HepG2 (cell line): ENCODE measurements around the gene SPA17. TPM values are rescaled to one million over a fixed set of nuclear protein-coding genes. Genes with fewer than 3 reads are reported as not detected.

ENCODE experiments used
- ATAC-seq: fragments of 200-7000 bp; cut with Tn5 transposase; 3 replicates; pipeline ENCODE4 v1.9.1; 2020; ENCODE audit warnings: mild to moderate bottlenecking, moderate library complexity
- BruUV-seq: library from RNA; stranded (reverse); fragments of 400-500 nt; replicated peaks from 2 replicates; lab custom pipeline; 2021; lab: Mats Ljungman, UMichigan
- CTCF ChIA-PET: fragments of 300-600 bp; formaldehyde crosslinking; extraction: SDS; loops from one replicate; lab custom pipeline; 2021; ENCODE audit warnings: low total read pairs, inconsistent platforms, low intra/inter-chr PET ratio; lab: Yijun Ruan, JAX
- POLR2A ChIA-PET: fragments of 350-600 bp; sonication (Branson Sonifier 250); formaldehyde crosslinking; loops from one replicate; lab custom pipeline; 2020; ENCODE audit warnings: antibody characterized with exemption, inconsistent platforms; lab: Yijun Ruan, JAX
- DNase-seq: peaks from one replicate; pipeline ENCODE4 v3.0.0-alpha.2; 2015; ENCODE audit warnings: low spot score
- FAIRE-seq: peaks from 3 replicates; lab custom pipeline; 2011; peaks lifted over from hg19 to GRCh38; lab: Jason Lieb, UNC
- H2AFZ ChIP-seq: one replicate; pipeline ENCODE4 v1.6.1; 2011; ENCODE audit warnings: low read length, inconsistent platforms
- H3K27ac ChIP-seq: fragments of 300-600 bp; 3 replicates; pipeline ENCODE4 v1.8.0; 2011; ENCODE audit warnings: mixed run types, mild to moderate bottlenecking, mixed read lengths, low read length, inconsistent platforms; ENCODE audit not compliant: insufficient read depth; ENCODE audit errors: extremely low read length
- H3K27me3 ChIP-seq, 2 experiments: fragments of 200-600 bp in 1 of 2; 2 replicates in 1 of 2; 3 replicates in 1 of 2; pipeline versions ENCODE4 v1.6.0 to v1.8.0; 2011; ENCODE audit warnings: low read length in 2 of 2, mild to moderate bottlenecking in 2 of 2, moderate library complexity in 2 of 2, inconsistent platforms in 1 of 2; ENCODE audit not compliant: insufficient read depth in 2 of 2, control insufficient read depth in 1 of 2
- H3K36me3 ChIP-seq, 2 experiments: fragments of 200-600 bp in 1 of 2; replicated peaks in 1 of 2; 2 replicates in 1 of 2; 3 replicates in 1 of 2; pipeline versions ENCODE4 v1.5.1 to v1.8.0; 2011; ENCODE audit warnings: low read length in 2 of 2, inconsistent platforms in 1 of 2; ENCODE audit not compliant: insufficient read depth in 2 of 2, control insufficient read depth in 1 of 2
- H3K4me1 ChIP-seq: 2 replicates; pipeline ENCODE4 v1.5.1; 2012; ENCODE audit warnings: low read length, inconsistent platforms; ENCODE audit not compliant: insufficient read depth
- H3K4me2 ChIP-seq: 2 replicates; pipeline ENCODE4 v1.6.0; 2011; ENCODE audit warnings: low read depth, low read length, inconsistent platforms
- H3K4me3 ChIP-seq, 3 experiments: fragments of 200-600 bp in 1 of 3; sonication (generic), shearing (Covaris generic) in 1 of 3; replicated peaks in 1 of 3; 2 replicates each; pipeline ENCODE4 v1.5.1; 2011 to 2016; ENCODE audit warnings: low read length in 3 of 3, inconsistent platforms in 2 of 3, low read depth in 2 of 3, mild to moderate bottlenecking in 2 of 3, control low read depth in 1 of 3, mixed read lengths in 1 of 3; ENCODE audit not compliant: insufficient read depth in 1 of 3
- H3K79me2 ChIP-seq: one replicate; pipeline ENCODE4 v1.6.1; 2011; ENCODE audit warnings: low read length, inconsistent platforms; ENCODE audit not compliant: insufficient read depth
- H3K9ac ChIP-seq: 2 replicates; pipeline ENCODE4 v1.6.0; 2011; ENCODE audit warnings: mild to moderate bottlenecking, low read depth, low read length, inconsistent platforms; ENCODE audit not compliant: insufficient read depth
- H3K9me3 ChIP-seq: 2 replicates; pipeline ENCODE4 v1.5.1; 2012; ENCODE audit warnings: mild to moderate bottlenecking, low read length
- H4K20me1 ChIP-seq: 2 replicates; pipeline ENCODE4 v1.6.0; 2011; ENCODE audit warnings: inconsistent platforms, mild to moderate bottlenecking, low read length, moderate library complexity; ENCODE audit not compliant: insufficient read depth
- GTF3A ChIP-seq: sonication (generic); formaldehyde crosslinking; conservative IDR thresholded peaks from 2 replicates; pipeline ENCODE4 v1.4.0; 2020; ENCODE audit warnings: mild to moderate bottlenecking, missing genetic modification reagents
- NFKB2 ChIP-seq: sonication (generic); formaldehyde crosslinking; IDR thresholded peaks from 2 replicates; pipeline ENCODE4 v1.4.0; 2020; ENCODE audit warnings: missing genetic modification reagents, borderline replicate concordance
- TOE1 ChIP-seq: sonication (generic); formaldehyde crosslinking; IDR thresholded peaks from 2 replicates; pipeline ENCODE4 v1.4.0; 2020; ENCODE audit warnings: mild to moderate bottlenecking, missing genetic modification reagents
- ZNF10 ChIP-seq: sonication (generic); formaldehyde crosslinking; IDR thresholded peaks from 2 replicates; pipeline ENCODE4 v1.4.0; 2020; ENCODE audit warnings: mild to moderate bottlenecking, low read depth, missing genetic modification reagents, borderline replicate concordance
- ZNF101 ChIP-seq: sonication (generic); formaldehyde crosslinking; IDR thresholded peaks from 2 replicates; pipeline ENCODE4 v1.4.0; 2020; ENCODE audit warnings: mild to moderate bottlenecking, low read depth, missing genetic modification reagents, borderline replicate concordance
- ZNF230 ChIP-seq: sonication (generic); formaldehyde crosslinking; IDR thresholded peaks from 2 replicates; pipeline ENCODE4 v1.4.0; 2020; ENCODE audit warnings: mild to moderate bottlenecking, missing genetic modification reagents
- ZNF546 ChIP-seq: sonication (generic); formaldehyde crosslinking; conservative IDR thresholded peaks from 2 replicates; pipeline ENCODE4 v1.8.1; 2023; ENCODE audit warnings: mild to moderate bottlenecking, missing genetic modification reagents
- WGBS: methylation state at CpG from one replicate; pipeline ENCODE4 v1.1.6; 2017; ENCODE audit warnings: low lambda C conversion rate; 5-methylcytosine and 5-hydroxymethylcytosine counted together
- in situ Hi-C: cut with HindIII; loops from 2 replicates; pipeline ENCODE4 v1.10.0; 2017; ENCODE audit warnings: low pct_unique_long_range_greater_than_20kb; ENCODE audit not compliant: extremely low pct_ligation_motif_present
- intact Hi-C: fragments of 100-400 bp; cut with micrococcal nuclease; formaldehyde crosslinking; loops from one replicate; pipeline ENCODE4 v1.10.0; 2022; ENCODE audit not compliant: unreplicated experiment
- polyA plus RNA-seq, 8 experiments: library from polyadenylated mRNA; depleted of rRNA in 3 of 8; stranded (reverse) in 7 of 8; unstranded in 1 of 8; fragments of >200 nt; fragmentation: Illumina TruSeq in 4 of 8; extraction: Trizol in 4 of 8; gene quantifications; 2 replicates each; pipeline versions ENCODE4 v1.2.1 to v1.2.3, GENCODE V29; 2011 to 2016; ENCODE audit warnings: low read depth in 4 of 8, missing spikeins in 1 of 8, mixed read lengths in 1 of 8; ENCODE audit not compliant: insufficient read depth in 1 of 8
- total RNA-seq, 5 experiments: library from RNA; depleted of rRNA; stranded (reverse); fragments of >200 nt; fragmentation: Illumina TruSeq; extraction: Trizol; gene quantifications; 2 replicates each; pipeline ENCODE4 v1.2.3, GENCODE V29; 2016; ENCODE audit warnings: low read depth in 1 of 5
- TF ChIP-seq, protein P1 (sequence below): sonication (generic); formaldehyde crosslinking; IDR thresholded peaks from 2 replicates; pipeline ENCODE4 v1.4.0; 2020; ENCODE audit warnings: mild to moderate bottlenecking, missing genetic modification reagents

SPA17 gene
- total and polyA plus RNA-seq, 2 of the 13 experiments (the other 11 are each of a cell fraction or from before 2014, with no cell fraction given): 4.4 to 8.4 TPM

DNA sequence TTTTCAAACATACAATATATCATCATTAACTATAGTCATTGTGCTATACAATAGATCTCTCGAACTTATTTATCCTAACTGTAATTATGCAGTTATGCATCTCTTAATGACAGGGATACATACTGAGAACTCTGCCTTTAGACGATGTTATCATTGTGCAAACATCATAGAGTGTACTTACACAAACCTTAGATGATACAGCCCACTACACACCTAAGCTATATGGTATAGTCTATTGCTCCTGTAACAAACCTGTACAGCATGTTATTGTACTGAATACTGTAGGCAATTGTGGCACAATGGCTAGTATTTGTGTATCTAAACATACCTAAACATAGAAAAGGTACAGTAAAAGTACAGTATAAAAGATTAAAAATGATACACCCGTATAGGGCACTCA, 38.7 kb downstream of the SPA17 start (continued):
- TF ChIP-seq GTF3A (CRISPR knock-in tag) (no peak), NFKB2 (CRISPR knock-in tag) (no peak), ZNF230 (no peak), ZNF101 (CRISPR knock-in tag) (no peak), TOE1 (CRISPR knock-in tag) (no peak), ZNF10 (CRISPR knock-in tag) (no peak)

DNA sequence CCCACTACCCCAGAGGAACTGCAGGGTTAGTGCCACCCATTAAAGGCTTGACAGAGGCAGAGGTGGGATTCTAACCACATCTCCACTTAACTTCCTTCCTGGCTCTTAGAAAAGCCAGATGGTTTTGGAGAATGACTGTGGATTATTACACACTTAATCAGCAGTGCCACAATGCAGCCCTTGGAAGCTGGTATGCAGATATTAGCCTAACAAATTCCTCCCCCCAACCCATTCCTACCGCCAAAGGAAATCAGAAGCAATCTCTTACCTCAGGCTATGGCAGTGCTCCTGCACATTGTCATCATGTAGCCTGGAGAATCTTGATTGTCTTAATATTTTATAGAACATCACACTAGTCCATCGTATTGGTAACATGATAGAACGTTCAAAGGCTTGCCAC, 42.9 kb downstream of the SPA17 start:
- Histone ChIP-seq H3K4me2 (no peak overlapping the region), H3K36me3 (no peaks in the 10 kb centered on the region), H4K20me1 (no peaks in the 10 kb centered on the region), H3K4me3 (no peak overlapping the region)
- POLR2A ChIA-PET: no interaction called here
- no peak for FAIRE-seq
- WGBS: 63% methylated on average over 3 of the region's 3 CpGs
- TF ChIP-seq ZNF546 (CRISPR knock-in tag): no peak
- TF ChIP-seq, protein P1, sequence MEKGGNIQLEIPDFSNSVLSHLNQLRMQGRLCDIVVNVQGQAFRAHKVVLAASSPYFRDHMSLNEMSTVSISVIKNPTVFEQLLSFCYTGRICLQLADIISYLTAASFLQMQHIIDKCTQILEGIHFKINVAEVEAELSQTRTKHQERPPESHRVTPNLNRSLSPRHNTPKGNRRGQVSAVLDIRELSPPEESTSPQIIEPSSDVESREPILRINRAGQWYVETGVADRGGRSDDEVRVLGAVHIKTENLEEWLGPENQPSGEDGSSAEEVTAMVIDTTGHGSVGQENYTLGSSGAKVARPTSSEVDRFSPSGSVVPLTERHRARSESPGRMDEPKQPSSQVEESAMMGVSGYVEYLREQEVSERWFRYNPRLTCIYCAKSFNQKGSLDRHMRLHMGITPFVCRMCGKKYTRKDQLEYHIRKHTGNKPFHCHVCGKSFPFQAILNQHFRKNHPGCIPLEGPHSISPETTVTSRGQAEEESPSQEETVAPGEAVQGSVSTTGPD (CRISPR knock-in tag): no peak
- TF ChIP-seq, all 625 proteins: peak for 0
- Histone ChIP-seq H3K9me3 (no peaks in the 10 kb centered on the region), H3K79me2 (no peaks in the 10 kb centered on the region), H3K9ac (no peak overlapping the region), H2AFZ (no peak overlapping the region), H3K4me1 (peaks cover 14% of the 10 kb centered on the region; the same call in 1 of the 2 replicates), H3K27me3 (peaks cover 0 to 55% of the 10 kb centered on the region in 2 experiments; a peak in 4 of 5 replicates), H3K27ac (no peak overlapping the region)
- intact Hi-C loops: no loop called here
- DNase-seq (no peak), ATAC-seq (no peak)
- CTCF ChIA-PET: no interaction called here
- in situ Hi-C loops: no loop called here
- BruUV-seq: no TSS peak
